ENCODE results near the gene CPVL.

DNA sequence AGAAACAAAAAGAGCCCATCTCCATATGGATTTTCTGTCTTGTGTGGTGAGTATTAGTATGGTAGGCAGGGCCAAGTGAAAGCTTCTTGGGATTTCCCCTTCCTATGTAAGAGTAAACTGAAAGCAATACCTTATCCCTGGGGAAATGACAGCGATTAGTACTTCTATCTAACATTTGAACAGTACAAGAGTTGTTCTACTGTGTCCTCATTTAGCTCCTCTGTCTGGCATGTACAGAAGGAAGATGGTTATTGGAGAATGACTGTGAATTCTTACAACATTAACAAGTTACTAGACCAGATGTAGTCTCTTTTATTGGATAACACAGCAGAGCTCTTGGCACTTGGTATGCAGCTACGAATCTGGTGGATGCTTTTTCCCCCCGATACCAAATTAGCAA, 170.3 kb downstream of the CPVL start:
- TF ChIP-seq, protein P1, sequence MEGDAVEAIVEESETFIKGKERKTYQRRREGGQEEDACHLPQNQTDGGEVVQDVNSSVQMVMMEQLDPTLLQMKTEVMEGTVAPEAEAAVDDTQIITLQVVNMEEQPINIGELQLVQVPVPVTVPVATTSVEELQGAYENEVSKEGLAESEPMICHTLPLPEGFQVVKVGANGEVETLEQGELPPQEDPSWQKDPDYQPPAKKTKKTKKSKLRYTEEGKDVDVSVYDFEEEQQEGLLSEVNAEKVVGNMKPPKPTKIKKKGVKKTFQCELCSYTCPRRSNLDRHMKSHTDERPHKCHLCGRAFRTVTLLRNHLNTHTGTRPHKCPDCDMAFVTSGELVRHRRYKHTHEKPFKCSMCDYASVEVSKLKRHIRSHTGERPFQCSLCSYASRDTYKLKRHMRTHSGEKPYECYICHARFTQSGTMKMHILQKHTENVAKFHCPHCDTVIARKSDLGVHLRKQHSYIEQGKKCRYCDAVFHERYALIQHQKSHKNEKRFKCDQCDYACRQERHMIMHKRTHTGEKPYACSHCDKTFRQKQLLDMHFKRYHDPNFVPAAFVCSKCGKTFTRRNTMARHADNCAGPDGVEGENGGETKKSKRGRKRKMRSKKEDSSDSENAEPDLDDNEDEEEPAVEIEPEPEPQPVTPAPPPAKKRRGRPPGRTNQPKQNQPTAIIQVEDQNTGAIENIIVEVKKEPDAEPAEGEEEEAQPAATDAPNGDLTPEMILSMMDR (IDR thresholded peaks at IDR 0.05; ENCODE audit: borderline replicate concordance, extremely low read depth, low read length, poor library complexity, severe bottlenecking) = no peak
- TF ChIP-seq EZH2 (IDR thresholded peaks at IDR 0.05; ENCODE audit: borderline replicate concordance, low read depth, low read length, severe bottlenecking) = no peak
